Activated naive CD8-positive, alpha-beta T cell treated with anti-CD3 and anti-CD28 coated beads for 36 hours (primary cell): ENCODE measurements around the gene KDM4B. TPM values are rescaled to one million over a fixed set of nuclear protein-coding genes. Genes with fewer than 3 reads are reported as not detected.

Source experiments
- DNase-seq: peaks from one replicate; pipeline ENCODE4 v3.0.0; 2021
- H3K27ac Mint-ChIP-seq: one replicate; pipeline ENCODE4 v1.8.0; 2022; ENCODE audit warnings: mild to moderate bottlenecking, moderate library complexity, mixed read lengths
- H3K27me3 Mint-ChIP-seq: one replicate; pipeline ENCODE4 v1.8.0; 2022; ENCODE audit warnings: mild to moderate bottlenecking, mixed read lengths
- H3K36me3 Mint-ChIP-seq: one replicate; pipeline ENCODE4 v1.8.0; 2021; ENCODE audit warnings: mild to moderate bottlenecking, mixed read lengths
- H3K4me1 Mint-ChIP-seq: one replicate; pipeline ENCODE4 v1.8.0; 2021; ENCODE audit warnings: mixed read lengths
- H3K4me3 Mint-ChIP-seq: one replicate; pipeline ENCODE4 v1.8.0; 2022; ENCODE audit warnings: mild to moderate bottlenecking, moderate library complexity, mixed read lengths
- H3K9me3 Mint-ChIP-seq: one replicate; pipeline ENCODE4 v1.8.0; 2022; ENCODE audit warnings: mixed read lengths
- total RNA-seq, 2 experiments: library from RNA; stranded (reverse); gene quantifications; one replicate each; pipeline ENCODE4 v1.2.3, GENCODE V29; 2021

Gene KDM4B
- total RNA-seq, 2 experiments from 2014 or later: 29.4 to 31.3 TPM

DNA sequence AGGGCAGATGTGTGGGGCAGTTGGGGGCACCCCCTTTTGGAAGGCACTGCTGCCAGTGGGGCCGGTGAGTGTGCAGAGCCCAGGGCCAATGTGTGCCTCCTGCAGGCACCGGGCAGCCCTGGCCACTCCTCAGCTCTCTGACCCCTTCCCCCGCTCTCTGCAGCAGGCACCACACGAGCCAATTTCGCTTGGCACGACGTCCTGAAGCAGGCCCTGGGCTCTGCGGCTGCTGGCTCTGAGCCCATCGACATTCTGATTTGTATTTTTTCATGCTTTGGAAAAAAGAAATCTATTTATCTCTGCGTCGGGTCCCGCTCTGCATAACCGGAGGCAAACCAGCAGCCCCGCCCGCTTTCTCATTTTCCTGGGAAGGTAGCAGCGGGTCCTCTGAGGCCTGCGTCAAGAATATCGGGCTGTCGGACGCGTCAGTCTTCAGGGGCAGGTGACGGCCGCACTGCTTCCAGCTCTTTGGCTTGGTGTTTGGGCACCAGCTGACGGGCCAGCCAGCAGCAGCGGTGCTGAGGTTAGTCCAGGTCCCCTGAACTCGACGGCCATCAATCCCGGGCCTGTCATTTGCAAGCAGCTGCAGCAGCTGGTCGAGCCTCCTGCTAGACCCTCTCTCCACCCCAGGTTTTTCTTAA is 134.3 kb downstream of the KDM4B start:
- Mint-ChIP-seq H3K27ac (no peak overlapping the region), H3K4me3 (no peak overlapping the region), H3K27me3 (no peaks in the 10 kb centered on the region), H3K9me3 (peaks cover 20% of the 10 kb centered on the region), H3K36me3 (peaks cover 27% of the 10 kb centered on the region), H3K4me1 (no peaks in the 10 kb centered on the region)
- DNase-seq: no peak

DNA sequence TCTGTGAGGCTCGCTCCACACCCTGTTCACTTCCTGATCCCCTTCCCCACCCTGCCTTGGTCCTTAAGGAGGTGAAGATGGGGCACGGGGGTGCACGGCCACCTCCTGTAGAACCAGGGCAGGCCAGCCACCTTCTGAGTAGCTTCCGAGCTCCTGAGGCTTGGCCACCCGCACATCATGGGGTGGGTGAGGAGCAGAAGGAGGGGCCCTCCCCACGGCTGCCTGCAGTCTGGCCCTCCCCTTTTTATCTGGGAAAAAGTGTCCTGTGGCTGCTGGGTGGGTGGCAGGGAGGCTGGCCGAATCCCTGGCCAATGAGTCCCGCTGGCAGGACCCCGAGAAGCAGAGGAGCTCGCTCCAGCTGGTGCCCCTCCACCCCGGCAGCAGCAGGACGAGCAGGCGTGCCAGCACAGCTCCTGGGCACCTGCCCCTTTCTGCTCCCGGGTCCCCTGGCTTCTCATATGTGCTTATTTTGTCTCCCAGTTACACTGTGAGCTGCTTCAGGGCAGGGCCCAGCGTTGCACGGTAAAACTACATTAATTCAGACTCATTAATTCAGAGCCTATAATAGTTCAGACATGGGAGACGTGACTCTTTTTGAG is 135.0 kb downstream of the KDM4B start:
- no peak overlapping the region for H3K4me3 Mint-ChIP-seq
- no peak for DNase-seq

DNA sequence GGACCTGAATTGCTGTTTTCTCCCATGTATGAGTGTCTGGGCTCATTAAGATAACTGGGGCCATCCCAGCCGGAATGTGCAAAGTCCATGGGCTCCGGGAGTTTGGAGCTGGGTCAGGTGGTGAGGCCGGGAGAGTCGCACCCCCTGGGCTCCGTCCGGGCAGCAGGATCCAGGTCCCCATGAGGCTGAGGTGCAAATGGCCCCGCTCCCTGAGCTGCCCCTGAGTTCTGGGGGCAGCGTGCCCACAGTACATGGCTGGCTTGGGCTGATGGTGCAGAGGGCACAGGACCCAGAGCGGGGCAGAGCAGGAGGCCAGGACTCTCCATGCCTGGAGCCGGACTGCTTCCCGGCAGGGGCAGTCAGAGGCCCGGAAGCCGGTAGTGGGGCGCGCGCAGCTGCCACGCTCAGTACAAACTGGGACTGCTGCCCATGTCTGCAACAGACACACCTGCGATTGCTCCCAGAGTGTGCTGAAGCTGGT is 136.0 kb downstream of the KDM4B start:
- no peaks in the 10 kb centered on the region for H3K27me3 Mint-ChIP-seq
- no peak overlapping the region for H3K4me3 Mint-ChIP-seq

More for the DNA sequence above, 135.0 kb downstream of the KDM4B start:
- no peaks in the 10 kb centered on the region for H3K4me1 Mint-ChIP-seq
- no peak overlapping the region for H3K27ac Mint-ChIP-seq
- peaks cover 18% of the 10 kb centered on the region for H3K9me3 Mint-ChIP-seq
- H3K36me3 Mint-ChIP-seq: peaks cover 21% of the 10 kb centered on the region
- no peaks in the 10 kb centered on the region for H3K27me3 Mint-ChIP-seq

DNA sequence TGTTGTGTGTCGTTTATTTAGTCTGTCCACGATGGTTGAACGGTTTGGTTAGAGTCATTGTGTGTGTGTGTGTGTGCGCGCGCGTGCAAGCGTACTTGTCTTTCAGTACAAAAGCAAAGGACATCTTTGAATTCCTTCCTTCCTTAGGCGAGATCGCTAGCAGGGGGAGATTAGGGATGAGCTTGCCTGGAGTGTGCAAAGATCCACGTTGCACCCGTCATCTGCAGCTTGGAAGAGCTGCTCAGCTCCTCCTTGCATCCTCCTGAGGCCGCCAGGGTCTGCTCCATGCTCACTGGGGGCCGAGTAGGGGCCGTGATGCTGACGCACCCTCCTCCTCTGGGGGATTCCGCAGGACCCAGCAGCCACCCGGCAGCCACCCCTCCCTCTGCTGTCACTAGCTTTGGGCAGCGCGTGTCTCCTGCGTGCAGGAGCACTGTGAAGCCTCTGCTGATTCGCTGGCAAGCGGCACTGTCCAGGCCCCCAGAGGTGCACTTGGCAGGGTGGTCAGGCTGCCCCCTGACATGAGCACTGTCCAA is 137.3 kb downstream of the KDM4B start:
- H3K27ac Mint-ChIP-seq: no peak overlapping the region
- no peaks in the 10 kb centered on the region for H3K27me3 Mint-ChIP-seq
- no peak for DNase-seq
- H3K9me3 Mint-ChIP-seq: no peaks in the 10 kb centered on the region
- H3K4me1 Mint-ChIP-seq: no peaks in the 10 kb centered on the region
- no peaks in the 10 kb centered on the region for H3K36me3 Mint-ChIP-seq
- H3K4me3 Mint-ChIP-seq: no peak overlapping the region

More for the DNA sequence above, 136.0 kb downstream of the KDM4B start:
- Mint-ChIP-seq H3K9me3 (peaks cover 10% of the 10 kb centered on the region), H3K27ac (no peak overlapping the region), H3K36me3 (peaks cover 11% of the 10 kb centered on the region), H3K4me1 (no peaks in the 10 kb centered on the region)
- no peak for DNase-seq

DNA sequence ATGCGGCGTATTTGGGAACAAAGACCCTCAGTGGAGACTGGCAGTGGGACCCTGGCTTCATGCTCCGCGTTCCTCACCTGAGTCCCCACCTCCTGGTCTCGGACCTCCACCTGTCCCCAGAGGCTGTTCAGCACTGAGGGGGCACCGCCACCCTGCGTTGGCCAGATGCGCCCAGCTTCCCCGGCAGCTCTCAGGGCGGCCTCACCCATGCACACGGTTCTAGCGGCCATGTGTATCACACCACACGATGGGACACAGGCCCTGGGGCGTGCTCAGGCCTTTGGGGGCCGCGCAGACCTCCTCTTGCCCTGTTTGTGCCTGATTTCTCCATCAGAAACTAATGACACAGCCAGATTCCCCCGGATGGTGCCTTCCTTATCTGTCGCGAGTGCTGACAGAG is 138.1 kb downstream of the KDM4B start:
- peaks cover 4% of the 10 kb centered on the region for H3K36me3 Mint-ChIP-seq
- no peak overlapping the region for H3K27ac Mint-ChIP-seq
- H3K27me3 Mint-ChIP-seq: no peaks in the 10 kb centered on the region
- H3K4me3 Mint-ChIP-seq: no peak overlapping the region
- H3K4me1 Mint-ChIP-seq: no peaks in the 10 kb centered on the region
- no peak for DNase-seq
- no peaks in the 10 kb centered on the region for H3K9me3 Mint-ChIP-seq

DNA sequence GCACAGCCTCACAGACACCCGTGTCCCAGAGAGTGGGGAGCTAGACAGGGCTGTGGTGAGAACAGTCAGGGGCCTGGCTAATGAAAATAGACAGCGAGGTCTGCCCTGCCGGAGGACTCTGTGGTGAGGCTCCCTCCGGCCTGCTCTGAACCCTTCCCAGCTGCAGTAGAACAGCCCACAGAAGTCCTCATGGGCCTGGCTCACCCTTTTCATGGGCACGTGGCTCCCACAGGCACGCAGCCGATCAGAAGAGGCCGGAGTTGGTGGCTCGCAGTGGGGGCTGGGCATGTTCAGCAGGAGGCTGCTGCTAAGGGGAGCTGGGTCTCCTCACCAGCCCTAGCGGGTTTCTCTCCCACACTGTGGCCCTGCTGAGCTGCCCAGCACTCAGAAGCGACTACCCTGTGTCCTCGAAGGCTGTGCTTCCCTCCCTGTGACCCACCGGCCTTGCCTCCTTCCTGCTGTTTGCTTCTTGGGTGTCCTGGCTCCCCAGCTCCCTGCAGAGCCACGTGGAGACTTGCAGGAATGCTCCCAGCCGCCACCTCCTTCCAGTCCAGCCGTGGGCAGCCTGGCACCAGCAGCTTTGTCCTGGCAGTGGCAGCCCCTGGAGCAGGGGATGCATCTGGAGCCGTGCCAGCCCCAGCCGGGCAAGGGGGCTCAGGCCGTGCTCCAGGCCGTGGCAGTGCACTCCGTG is 138.7 kb downstream of the KDM4B start:
- DNase-seq: no peak
- Mint-ChIP-seq H3K4me1 (no peaks in the 10 kb centered on the region), H3K36me3 (peaks cover 4% of the 10 kb centered on the region), H3K4me3 (no peak overlapping the region), H3K27ac (no peak overlapping the region), H3K27me3 (no peaks in the 10 kb centered on the region), H3K9me3 (no peaks in the 10 kb centered on the region)

DNA sequence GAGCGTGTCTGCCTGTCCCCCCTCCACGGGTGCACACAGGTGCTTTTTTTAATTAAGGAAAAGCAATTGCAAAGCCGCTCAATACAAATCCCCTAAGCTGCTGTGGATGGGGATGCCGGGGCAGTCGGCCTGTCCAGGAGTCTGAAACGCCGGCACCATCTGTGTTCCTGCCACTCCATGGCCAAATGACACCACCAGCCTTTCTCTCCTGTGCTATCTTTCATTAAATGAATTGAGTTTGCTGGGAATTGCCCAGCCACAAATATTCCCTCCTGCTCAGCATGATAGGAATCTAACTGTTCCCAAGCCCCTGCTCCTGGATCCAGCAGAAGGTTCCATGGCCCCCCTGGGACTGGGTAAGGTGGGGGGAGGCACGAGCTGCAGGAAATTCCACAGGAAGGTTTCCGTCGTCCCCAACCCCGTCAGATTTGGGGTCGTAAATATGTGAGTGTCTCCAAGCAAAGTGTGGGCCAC is 139.2 kb downstream of the KDM4B start:
- H3K27ac Mint-ChIP-seq: no peak overlapping the region
- H3K9me3 Mint-ChIP-seq: no peaks in the 10 kb centered on the region
- DNase-seq: no peak
- H3K36me3 Mint-ChIP-seq: peaks cover 4% of the 10 kb centered on the region
- H3K4me1 Mint-ChIP-seq: no peaks in the 10 kb centered on the region
- H3K4me3 Mint-ChIP-seq: no peak overlapping the region
- H3K27me3 Mint-ChIP-seq: no peaks in the 10 kb centered on the region

DNA sequence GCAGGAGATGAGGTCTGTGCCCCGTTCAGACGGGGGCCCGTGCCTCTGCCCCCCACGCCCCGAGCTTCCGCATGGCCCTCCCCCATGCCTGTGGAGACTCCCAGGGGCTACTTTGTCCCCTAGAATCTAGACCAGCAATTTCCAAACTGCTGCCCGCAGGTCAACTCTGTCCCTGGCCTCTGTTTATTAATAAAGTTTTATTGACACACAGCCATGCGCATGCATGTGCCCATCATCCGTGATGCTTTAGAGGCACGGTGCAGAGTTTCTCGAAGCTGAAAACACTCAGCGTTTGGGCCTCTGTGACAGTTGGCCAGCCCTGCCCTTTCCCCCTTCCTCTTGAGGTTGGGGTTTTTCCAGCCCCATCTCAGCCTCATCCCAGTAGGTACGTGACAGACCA is 140.0 kb downstream of the KDM4B start:
- Mint-ChIP-seq H3K27me3 (no peaks in the 10 kb centered on the region), H3K36me3 (peaks cover 4% of the 10 kb centered on the region), H3K4me3 (no peak overlapping the region), H3K9me3 (no peaks in the 10 kb centered on the region), H3K4me1 (no peaks in the 10 kb centered on the region), H3K27ac (no peak overlapping the region)
- no peak for DNase-seq

DNA sequence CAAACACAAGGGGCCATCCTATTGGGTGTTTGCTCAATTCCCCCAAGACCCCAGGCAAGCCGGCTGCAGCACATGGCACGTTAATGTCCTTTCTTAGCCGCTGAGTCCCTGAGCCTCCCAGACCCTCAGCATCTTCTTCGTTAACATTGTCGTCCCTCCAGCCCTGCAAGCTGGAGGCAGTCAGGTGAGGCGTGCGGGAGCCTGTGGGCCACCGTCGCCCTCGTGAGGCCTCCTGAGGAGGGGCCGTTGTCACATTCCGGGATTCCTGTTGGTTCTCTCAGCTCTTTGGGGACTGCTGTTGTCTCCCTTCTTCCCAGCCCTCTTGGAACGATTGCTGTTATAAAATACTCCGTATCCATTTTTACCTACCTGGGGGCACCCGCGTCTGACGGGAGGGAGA is 140.6 kb downstream of the KDM4B start:
- H3K27me3 Mint-ChIP-seq: no peaks in the 10 kb centered on the region
- H3K27ac Mint-ChIP-seq: no peak overlapping the region
- H3K4me1 Mint-ChIP-seq: no peaks in the 10 kb centered on the region
- H3K36me3 Mint-ChIP-seq: peaks cover 4% of the 10 kb centered on the region
- no peak for DNase-seq
- H3K9me3 Mint-ChIP-seq: no peaks in the 10 kb centered on the region
- H3K4me3 Mint-ChIP-seq: no peak overlapping the region

DNA sequence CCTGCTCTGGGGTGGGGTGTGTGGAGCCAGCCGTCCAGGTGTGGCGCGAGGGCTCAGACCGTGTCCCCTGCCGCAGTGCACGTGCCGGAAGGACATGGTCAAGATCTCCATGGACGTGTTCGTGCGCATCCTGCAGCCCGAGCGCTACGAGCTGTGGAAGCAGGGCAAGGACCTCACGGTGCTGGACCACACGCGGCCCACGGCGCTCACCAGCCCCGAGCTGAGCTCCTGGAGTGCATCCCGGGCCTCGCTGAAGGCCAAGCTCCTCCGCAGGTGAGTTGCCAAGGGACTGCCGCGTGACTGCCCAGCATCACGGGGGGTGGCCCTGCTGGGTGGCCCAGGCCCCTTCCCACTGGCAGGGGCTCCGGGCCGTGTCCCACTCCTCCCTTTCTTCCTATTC is 141.6 kb downstream of the KDM4B start:
- Mint-ChIP-seq H3K9me3 (no peaks in the 10 kb centered on the region), H3K36me3 (peaks cover 12% of the 10 kb centered on the region), H3K27me3 (no peaks in the 10 kb centered on the region), H3K27ac (no peak overlapping the region), H3K4me3 (no peak overlapping the region), H3K4me1 (no peaks in the 10 kb centered on the region)
- no peak for DNase-seq

DNA sequence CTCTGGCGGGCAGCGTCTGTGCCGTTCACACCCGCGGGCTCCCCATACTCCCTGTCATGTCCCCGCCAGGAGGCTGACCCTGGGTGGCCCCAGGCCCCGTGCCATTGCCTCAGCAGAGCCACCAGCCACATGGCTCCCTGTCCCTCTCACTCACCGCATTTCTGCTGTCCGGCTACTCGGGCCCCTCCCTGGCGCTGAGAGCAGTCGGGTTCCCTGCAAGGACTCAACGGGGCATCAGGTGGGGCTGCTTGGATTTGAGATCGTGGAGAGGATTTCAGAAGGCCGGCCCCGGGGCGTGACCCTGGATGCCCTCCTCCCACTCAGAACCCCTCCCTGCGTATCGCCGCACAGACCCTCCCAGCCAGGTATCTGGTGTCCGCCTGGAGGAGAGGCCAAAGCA is 142.1 kb downstream of the KDM4B start:
- H3K9me3 Mint-ChIP-seq: no peaks in the 10 kb centered on the region
- H3K4me1 Mint-ChIP-seq: no peaks in the 10 kb centered on the region

DNA sequence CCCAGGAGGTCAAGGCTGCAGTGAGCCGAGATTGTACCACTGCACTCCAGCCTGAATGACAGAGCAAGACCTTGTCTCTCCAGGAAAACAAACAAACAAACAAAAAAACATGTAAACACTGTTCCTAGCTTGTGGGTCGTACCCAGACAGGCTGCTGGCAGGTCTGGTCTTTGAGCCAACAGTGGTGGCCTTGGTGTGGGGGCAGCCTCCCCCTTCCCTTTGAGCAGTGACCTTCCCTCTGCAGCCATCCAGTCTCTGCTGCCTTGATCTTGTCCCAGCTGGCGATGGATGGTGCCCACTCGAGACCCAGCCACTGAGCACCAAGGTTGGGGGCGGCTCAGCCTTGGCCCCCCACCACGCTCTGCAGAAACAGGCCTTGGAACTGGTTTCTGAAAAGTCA is 143.3 kb downstream of the KDM4B start:
- H3K36me3 Mint-ChIP-seq: peaks cover 14% of the 10 kb centered on the region
- DNase-seq: no peak
- no peak overlapping the region for H3K27ac Mint-ChIP-seq
- no peaks in the 10 kb centered on the region for H3K27me3 Mint-ChIP-seq
- H3K4me1 Mint-ChIP-seq: no peaks in the 10 kb centered on the region
- H3K4me3 Mint-ChIP-seq: no peak overlapping the region
- H3K9me3 Mint-ChIP-seq: peaks cover 2% of the 10 kb centered on the region

More for the DNA sequence above, 142.1 kb downstream of the KDM4B start:
- Mint-ChIP-seq H3K36me3 (peaks cover 14% of the 10 kb centered on the region), H3K4me3 (no peak overlapping the region), H3K27ac (no peak overlapping the region), H3K27me3 (no peaks in the 10 kb centered on the region)
- no peak for DNase-seq

DNA sequence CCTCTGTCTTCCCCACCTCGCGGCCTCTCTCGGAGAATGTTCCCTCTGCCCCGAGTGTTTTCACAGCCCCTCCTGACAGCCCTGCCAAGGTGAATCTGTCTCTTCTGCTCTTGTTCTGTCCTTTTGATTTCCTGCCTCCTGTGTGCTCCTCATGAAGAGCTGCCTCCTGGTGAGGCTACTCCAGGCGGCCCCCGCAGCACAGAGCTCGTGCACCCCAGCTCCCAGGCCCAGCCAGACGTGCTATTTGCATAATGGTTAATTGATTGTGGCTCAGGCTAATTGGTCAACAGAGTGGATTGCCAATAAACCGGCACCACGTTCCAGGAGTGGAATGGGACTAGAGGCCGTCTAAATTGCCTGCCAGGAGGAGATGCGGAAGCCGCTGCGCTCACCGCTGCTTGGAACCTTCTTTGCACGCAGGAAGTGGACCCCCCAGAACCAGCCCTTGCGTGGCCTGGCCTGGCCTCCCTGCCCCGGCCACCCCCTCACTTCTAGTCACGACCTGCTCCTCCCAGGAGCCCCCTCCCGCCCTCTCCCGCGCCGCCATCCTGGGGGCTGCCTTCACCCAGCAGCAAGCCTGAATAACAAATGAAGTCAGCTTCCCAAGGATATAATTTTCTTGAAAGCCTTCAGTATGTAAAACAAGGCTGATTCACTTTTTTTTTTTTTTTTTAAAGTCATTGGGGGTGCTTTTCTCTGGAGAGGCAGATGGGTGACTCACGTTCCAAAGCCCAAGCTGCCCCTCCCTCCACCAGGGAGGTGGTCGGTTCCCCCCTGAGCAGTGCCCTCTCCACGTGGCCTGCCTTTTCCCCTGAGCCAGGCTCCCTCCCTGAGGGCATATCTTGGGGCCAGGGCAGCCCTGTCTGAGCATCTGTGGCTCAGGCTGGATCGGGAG is 144.0 kb downstream of the KDM4B start:
- H3K36me3 Mint-ChIP-seq: peaks cover 14% of the 10 kb centered on the region
- H3K4me1 Mint-ChIP-seq: no peaks in the 10 kb centered on the region
- no peak for DNase-seq
- peaks cover 2% of the 10 kb centered on the region for H3K9me3 Mint-ChIP-seq
- no peak overlapping the region for H3K27ac Mint-ChIP-seq
- no peaks in the 10 kb centered on the region for H3K27me3 Mint-ChIP-seq
- no peak overlapping the region for H3K4me3 Mint-ChIP-seq

DNA sequence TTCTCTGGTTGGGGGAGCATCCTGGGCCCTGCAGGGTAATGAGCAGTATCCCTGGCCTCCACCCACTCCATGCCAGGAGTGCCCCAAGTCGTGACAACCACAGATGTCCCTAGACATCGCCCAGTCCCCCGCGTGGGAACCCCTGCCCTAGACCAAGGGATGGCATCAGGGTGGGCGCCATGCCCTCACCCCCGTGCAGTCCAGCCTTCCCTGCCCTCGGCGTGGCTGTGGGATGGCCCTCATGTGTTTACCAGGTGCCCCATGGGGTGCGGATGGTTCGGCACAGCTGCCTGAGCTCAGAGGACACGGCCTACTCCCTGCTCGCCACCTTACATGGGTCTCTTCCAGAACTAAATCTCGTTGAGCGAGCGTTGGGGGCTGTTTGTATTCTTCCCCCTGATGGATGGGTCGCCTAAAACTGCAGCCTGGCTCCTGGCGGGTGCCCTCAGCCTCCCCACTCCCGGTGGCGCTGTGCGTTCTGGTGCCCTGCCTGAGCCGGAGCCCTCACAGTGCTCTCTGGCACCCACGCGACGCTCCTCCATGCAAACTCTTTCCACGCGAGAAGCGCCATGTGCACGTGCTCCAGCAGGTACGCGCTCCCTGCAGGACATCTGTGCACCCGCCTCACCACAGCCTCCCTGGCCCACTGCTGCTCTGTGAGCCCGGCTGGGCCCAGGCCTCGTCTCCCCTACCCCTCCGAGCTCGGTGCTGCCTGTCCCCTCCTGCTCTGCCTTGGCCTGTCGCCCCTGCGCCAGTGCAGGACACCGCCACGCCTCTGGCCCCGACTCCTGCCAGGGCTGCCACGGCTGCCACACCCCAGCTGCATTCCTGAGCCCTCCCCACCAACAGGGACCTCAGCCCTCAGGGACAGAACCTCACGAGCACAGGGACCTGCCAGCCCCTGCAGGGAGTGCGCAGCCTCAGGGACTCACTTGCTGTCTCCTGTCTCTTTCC is 145.0 kb downstream of the KDM4B start:
- Mint-ChIP-seq H3K27me3 (no peaks in the 10 kb centered on the region), H3K36me3 (peaks cover 14% of the 10 kb centered on the region), H3K27ac (no peak overlapping the region), H3K4me1 (no peaks in the 10 kb centered on the region), H3K9me3 (peaks cover 2% of the 10 kb centered on the region), H3K4me3 (no peak overlapping the region)
- no peak for DNase-seq
